Stimulated activated CD4-positive, alpha-beta T cell treated with anti-CD3 and anti-CD28 coated beads, Interleukin-15, amount 100 ng/mL, for 48 hours (primary cell): Measurements from ENCODE around the gene STPG2.
"Not testable (repeated sequence)": the region's sequence is repeated elsewhere in the genome, so short reads cannot be mapped to it uniquely, and the experiment has no call there.

Source experiments
- DNase-seq, 2 donors: peaks; one replicate each; pipeline ENCODE4 v3.0.0-alpha.2; 2020; ENCODE audit warnings: low read depth in 2 of 2

The STPG2 gene

DNA sequence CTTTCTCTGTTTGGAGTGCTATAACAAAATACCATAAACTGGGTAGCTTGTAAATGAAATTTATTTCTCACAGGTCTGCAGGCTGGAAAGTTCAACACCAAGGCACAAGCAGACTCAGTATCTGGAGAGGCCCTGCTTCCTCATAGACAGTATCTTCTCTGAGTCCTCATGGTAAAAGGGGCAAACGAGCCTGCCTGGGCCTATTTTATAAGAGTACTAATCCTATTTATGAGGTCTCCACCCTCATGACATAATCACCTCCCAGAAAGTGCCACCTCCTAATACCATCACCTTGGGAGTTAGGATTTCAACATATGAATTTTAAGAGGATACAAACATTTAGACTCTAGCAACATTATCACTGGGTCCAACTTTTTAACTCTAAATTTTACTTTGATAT, 200.3 kb downstream of the STPG2 start:
- DNase-seq: no peak

DNA sequence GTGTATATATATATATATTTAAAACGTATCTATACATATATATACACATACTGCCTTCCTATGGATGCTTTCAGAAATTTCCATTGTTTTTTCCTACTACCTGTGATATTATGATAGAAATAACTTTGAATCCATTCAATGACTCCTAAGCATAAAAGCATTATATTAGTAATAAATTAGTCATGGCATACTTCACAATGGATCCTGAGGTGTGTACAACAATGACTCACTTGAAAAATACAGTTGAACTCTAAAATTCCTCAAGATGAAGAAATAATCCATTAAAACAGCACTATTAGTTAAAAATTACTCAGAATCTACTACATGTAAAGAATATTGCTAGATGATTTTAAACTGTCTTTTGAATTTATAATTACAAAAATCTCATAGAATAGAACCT, 201.1 kb downstream of the STPG2 start:
- DNase-seq: no peak

DNA sequence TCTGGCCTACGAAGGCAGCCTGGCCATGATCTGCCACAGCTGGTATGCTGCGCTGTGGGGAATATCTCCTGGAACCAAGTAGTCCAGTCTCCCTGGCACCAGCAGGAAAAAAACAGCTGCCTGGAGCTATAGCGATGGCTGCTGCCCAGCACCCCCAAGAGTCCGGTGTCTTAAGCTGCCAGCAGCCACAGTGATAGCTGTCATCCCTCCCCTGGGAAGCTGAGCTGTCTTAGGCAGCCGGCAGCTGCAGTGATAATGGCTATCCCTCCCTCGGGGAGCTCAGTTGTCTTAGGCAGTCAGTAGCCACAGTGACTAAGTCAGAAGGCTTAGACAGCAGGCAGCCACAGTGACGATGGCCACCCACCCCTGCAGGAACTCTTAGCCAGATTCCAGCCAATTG, 205.1 kb downstream of the STPG2 start:
- DNase-seq: no peak

DNA sequence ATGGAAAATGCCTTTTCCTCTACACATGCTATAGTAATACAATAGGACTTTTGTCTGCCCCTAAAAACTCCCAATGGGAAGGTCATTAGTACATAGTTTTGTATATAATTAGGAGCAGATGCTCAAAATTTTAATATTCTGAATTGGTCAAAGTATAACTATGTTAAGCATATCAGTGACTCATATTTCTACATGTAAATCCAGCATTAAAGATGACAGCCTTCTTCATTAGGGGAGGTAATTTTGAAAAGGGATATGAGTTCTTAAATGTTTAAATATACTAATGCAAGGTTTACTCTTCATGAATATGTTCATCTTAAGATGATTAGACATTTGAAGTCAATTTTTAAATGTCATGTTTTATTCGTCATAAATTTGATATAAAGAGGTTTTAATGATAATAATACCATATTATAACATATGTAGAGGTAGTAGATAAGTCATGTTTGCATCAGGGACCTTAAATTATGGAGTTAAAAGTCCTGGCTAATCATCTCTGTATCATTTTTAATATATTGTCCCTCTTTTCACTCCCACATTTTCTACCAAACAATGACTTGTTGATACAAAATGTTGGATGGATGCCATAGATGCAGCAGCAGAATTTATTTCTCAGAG, 218.8 kb downstream of the STPG2 start:
- no peak for DNase-seq

DNA sequence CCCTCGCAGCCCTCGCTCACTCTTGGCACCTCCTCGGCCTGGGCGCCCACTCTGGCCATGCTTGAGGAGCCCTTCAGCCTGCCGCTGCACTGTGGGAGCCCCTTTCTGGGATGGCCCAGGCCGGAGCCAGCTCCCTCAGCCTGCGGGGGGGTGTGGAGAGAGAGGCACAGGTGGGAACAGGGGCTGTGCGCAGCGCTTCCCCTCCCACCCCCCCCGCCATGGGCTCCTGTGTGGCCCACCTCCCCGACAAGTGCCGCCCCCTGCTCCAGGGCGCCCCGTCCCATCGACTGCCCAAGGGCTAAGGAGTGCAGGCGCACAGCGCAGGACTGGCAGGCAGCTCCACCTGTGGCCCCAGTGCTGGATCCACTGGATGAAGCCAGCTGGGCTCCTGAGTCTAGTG, 220.2 kb downstream of the STPG2 start:
- no peak for DNase-seq

DNA sequence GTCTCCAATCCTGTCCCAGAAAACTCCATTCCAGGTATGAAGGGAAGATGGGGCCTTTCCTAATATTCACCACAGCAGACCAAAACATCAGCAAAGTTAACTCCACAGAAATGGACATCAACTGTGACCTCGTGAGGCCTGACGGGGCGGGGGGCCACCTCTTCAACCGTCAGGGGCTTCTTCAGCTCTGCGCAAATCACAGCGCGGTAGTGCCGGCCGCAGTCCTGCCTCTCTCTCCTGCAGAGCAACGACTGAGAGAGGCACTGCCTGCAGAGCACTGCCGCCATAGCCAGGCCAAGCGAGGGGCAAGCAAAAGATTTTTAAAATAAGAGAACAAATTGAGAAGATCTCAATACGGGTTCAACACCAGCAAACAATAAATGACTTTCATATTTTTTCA, 226.2 kb downstream of the STPG2 start:
- no peak for DNase-seq

DNA sequence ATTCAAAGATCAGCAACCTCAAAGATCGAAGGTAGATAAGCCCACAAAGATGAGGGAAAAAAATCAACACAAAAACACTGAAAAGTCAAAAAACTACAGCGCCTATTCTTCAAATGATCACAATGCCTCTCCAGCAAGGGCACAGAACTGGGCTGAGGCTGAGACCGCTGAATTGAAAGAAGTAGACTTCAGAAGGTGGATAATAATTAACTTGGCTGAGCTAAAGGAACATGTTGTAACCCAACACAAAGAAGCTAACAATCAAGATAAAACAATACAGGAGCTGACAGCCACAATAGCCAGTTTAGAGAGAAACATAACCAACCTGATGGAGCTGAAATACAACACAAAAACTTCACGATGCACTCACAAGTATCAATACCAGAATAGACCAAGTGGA, 231.1 kb downstream of the STPG2 start:
- DNase-seq: no peak

DNA sequence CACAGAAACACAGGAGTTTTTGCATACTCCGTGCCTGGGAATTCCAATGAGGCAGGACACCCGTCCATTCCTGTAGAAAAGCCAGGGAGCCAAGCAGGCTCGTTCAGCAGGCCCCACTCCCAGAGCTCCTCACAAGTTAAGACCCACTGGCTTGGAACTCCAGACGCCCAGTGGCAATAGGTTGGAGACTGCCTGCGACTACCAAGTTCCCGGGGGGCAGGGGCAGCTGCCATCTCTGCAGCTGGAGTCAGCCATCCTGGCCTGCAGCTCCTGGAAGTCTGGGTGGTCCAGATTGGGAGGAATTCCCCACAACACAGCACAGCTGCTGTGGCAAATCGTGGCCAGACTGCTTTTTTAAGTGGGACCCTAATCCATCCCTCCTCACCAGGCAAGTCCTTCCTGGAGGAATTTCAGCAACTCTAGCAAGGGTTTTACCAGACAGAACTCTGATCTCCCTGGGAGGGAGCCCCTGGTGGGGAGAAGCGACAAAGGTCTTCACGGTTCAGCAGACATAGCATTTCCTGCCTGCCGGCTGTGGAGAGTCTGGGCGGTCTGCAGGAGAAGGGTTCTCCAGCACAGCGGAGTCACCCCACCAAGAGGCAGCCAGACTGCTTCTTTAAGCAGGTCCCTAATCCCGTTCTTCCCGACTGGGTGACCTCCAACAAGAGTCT, 231.9 kb downstream of the STPG2 start:
- no peak for DNase-seq

DNA sequence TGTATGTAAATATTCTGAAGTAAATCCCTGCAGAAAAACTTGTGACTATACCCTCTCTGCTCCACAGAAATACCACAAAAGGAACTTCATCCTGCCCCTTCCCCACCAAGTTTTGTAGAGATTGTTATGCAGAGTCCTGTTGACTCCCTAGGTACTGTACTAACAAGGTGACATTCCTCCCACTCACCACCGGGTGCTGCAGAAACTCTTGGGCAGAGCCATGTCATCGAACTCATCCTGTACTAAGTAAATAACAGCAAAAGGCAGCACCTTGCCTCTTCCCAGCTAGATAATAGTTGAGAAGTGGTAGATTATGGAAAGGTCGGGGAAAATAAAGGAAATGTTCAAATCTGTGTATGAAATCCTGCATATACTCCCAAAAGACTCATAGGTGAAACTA, 233.3 kb downstream of the STPG2 start:
- no peak for DNase-seq

DNA sequence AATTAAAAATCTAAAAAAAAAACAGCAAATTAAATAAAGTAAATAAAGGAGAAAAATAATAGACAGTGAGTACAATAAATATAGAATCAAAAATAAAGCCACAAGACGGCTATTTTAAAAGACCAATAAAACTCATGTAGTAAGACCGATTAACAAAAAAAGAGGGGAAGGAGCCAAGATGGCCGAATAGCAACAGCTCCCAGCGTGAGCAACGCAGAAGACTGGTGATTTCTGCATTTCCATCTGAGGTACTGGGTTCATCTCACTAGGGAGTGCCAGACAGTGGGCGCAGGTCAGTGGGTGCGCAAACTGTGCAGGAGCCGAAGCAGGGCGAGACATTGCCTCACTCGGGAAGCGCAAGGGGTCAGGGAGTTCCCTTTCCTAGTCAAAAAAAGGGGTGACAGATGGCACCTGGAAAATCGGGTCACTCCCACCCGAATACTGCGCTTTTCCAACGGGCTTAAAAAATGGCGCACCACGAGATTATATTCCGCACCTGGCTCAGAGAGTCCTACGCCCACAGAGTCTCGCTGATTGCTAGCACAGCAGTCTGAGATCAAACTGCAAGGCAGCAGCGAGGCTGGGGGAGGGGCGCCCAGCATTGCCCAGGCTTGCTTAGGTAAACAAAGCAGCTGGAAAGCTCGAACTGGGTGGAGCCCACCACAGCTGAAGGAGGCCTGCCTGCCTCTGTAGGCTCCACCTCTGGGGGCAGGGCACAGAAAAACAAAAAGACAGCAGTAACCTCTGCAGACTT, 239.7 kb downstream of the STPG2 start:
- DNase-seq: not testable (repeated sequence)

DNA sequence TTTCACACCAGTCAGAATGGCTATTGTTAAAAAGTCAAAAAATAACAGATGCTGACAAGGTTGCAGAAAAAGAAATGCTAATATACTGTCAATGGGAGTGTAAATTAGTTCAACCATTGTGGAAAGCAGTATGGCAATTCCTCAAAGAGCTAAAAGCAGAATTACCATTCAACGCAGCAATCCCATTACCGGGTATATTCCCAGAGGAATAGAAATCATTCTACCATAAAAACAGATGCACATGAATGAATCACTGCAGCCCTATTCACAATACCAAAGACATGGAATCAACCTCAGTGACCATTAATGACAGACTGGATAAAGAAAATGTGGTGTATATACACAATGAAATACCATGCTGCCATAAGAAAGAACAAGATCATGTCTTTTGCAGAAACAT, 243.0 kb downstream of the STPG2 start:
- no peak for DNase-seq

DNA sequence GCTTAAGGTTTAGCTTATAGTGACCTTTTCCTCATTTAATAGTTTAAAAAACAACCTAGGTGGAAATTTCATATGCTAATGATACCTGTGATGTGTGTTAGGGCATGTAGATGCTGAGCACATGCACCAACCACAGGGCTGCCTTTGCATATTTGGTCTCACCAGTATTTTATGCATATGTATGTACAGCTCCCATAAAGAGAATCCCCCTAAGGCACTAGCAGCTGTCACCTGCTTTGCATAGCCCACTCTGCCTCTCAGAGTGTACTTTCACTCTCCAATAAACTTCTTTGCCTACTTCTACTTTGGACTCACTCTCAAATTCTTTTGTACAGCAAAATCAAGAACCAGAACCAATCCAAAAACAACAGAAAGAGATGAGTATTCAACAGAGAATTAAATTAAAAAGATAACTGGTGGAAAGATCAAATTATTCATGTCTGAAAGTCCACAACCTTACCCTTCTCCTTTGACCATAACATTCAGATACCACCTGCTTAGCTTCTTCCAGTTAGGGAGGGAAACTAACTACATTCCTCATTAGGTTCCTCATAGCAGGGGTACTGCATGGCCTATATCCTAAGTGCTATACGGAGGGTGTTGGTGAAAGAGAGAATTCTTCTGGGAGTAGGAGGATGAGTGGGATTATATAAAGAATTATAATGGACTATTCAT, 250.5 kb downstream of the STPG2 start:
- DNase-seq: no peak

DNA sequence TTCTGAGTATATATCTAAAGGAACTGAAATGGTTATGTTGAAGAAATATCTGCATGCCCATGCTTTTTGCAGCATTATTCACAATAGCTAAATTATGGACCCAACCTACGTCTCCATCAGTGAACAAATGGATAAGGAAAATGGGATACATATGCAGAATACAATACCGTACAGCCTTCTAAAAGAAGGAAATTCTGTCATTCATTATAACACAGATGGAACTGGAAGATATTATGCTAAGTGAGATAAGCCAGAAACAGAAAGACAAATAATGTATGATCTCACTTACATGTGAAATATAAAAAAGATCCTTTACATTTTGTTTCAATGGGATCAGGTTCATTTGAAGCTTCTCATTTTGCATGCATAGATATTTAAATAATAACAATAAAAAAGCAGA, 263.3 kb downstream of the STPG2 start:
- no peak for DNase-seq

DNA sequence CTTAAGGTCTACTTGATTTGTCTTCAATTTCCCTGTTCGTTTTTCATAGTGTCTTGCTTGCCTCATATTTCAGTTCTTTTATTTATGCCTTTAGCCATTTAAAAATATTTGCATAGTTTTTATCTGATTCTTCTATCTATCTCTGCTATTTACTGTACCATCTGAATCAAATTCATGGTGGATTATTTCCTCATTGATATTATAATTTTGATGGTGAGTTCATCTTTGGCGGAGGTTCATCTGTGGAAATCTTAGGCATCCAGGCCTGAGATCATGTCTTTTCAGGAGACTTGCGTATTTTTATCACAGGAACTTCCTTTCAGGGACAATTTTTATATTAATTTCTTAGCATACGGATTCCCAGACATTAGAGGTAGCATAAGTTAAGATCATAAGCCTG, 275.2 kb downstream of the STPG2 start:
- no peak for DNase-seq

DNA sequence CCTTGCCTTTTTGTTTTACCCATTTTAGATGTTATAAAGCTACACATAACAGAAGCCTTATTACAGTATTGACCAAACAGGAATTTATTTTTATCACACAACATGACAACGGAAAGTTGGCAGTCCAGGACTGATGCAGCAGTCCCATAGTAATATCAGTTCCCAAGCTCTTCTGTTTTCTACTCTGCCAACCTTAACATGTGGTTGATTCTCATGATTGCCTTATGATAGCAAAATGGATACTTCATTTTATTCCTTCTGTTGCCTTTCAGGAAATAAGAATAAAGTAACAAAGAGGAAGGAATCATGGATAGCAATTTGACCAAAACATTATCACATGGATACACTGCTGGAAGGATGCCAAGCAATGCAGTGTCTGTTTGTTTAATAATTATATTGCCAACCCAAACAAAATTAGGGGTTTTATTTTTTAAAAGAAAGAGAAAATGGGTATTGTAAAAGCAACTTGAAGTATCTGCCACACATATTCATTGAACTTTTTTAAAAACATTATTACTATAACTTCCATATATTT, 275.7 kb downstream of the STPG2 start:
- no peak for DNase-seq

DNA sequence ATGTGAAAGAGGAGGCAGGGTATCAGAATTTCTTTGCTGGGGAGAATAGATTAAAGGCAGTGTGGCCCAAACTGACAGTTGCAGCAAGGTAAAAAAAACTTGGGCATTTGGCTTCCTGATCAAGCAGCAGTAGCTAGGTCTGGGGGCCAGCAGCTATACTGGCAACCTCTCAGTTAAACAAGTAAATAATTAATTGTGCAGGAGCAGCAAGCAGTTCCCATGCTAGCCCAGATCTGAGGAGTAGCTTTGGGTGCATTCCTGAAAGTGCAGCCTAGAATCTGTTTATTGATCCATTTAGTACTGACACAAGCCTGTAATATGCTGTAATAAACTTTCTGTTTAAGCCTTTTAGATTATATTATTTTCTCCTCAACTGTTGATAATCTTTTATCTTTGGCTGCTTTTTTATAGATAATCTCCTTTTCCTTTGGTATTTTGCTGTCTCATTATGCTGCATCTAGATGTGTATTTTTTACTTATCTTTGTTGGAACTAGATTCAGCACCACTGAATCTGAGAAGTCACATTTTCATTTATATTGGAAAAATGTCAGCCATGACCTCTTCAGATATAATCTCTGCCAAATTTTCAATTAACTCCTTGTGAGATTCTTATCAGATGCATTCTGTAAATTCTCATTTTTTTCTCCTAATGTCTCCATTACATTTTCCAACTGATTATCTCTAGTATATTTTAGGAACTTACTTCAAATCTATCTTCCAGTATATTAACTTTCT, 276.3 kb downstream of the STPG2 start:
- no peak for DNase-seq

DNA sequence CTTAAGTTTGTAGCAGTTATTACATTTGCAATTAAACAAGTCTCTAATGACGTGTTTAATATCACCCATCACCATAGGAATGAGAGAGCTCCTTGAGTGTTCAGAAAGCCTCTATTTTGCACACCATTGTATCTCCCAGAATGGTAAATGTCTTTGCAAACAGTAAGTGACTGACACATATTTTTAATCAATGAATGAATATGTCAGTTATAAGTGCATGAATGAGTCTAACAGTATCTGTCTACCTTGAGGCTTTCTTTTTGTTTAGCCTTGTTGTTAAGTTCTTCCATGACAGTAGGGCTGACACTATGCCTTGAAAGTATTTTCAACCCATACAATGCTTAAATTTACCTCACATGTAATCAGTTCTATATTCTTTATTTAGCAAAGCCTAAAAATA, 292.2 kb downstream of the STPG2 start:
- no peak for DNase-seq

DNA sequence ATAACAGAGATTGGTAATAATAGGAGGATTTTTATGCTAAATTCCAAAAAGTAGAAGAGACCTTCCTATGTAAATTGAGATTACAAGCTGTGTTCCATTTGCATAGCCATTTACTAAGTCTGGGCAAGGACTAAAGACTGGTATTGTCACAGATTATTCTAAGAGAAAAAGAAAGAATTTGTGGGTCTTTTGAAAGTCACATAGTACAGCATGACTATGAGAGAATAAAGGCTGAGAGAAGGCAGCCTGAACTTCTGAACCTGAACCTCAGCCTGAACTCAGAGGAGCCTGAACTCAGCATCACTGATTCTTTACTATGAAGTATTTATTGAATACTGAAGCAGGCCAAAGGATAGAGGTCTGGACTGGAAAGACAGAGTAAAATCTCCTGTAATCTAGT, 297.5 kb downstream of the STPG2 start:
- no peak for DNase-seq

DNA sequence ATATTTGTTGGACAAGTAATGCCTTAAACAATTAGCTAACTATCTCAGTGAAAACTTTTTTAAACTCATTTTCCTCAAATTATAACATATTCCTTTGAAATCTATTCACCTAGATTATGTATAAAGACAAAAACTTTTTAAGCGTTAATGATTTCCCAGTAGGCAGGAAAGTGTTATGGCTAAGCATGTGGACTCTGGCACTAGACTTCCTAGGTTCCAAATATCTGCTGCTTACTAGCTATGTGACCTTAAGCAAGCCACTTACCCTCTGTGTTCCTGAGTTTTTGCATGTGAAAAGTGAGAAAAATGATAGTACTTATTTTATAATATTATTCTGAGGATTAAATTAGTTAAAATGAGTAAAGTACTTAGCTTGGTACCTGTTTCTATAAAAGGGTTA, 301.8 kb downstream of the STPG2 start:
- no peak for DNase-seq

DNA sequence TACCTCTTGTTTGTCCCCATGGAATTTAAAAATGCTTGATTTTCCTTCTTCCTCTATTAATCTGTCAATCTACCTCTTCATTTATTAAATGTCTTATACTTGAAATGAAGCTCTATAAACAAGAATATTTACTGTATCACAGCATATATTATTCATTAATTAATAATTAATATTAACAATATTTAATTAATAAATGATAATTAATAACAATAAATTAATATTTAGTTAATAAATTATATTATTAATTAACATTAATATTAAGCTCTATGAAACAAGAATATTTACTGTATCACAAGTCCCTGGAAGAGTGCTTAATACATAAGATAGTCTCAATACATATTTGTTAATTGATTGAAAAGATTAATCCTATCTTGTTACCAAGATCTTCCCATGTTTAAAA, 306.6 kb downstream of the STPG2 start:
- no peak for DNase-seq

DNA sequence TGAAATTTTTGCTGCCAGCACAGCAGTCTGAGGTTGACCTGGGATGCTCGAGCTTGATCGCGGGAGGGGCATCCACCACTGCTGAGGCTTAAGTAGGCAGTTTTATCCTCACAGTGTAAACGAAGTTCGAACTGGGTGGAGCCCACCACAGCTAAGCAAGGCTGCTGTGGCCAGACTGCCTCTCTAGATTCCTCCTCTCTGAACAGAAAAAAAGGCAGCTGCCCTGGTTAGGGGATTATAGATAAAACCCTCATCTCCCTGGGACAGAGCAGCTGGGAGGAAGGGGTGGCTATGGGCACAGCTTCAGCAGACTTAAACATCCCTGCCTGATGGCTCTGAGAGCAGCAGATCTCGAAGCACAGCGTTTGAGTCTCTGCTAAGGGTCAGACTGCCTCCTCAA, 314.6 kb downstream of the STPG2 start:
- no peak for DNase-seq

DNA sequence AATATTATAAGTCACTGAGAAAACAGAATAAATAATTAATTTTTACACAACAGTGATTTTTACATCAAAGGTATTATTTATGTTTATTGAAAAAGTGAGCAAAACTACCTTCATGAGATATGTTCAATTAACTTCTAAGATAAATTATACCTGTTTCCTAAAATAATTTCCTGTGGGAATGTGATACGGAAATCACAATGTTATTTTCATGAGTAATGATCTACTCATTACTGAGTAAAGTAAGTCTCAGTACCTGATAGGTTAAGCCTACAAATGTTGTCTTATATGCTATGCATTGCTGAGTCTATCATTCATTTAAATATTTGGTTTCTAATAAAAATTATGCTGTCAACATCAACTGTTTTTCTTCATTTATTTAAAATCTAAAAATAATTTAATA, 324.0 kb downstream of the STPG2 start:
- DNase-seq: no peak
